Stimulated activated CD8-positive, alpha-beta memory T cell treated with anti-CD3 and anti-CD28 coated beads, Interleukin-15, amount 100 ng/mL, for 1 hour (primary cell): ENCODE measurements around the gene PRKCZ.

Experiments used
- DNase-seq: peaks from one replicate; pipeline ENCODE4 v3.0.0-alpha.2; 2020; ENCODE audit warnings: low read depth

PRKCZ gene

GRCh38 chr1:2212532-2213491 is 162.6 kb downstream of the PRKCZ start:
- no peak for DNase-seq

GRCh38 chr1:2213576-2214505 is 163.6 kb downstream of the PRKCZ start:
- no peak for DNase-seq

- DNase-seq = no peak
Observed at GRCh38 chr1:2214541-2215241, 164.5 kb downstream of the PRKCZ start.

GRCh38 chr1:2215329-2215728 is 165.1 kb downstream of the PRKCZ start:
- no peak for DNase-seq

- DNase-seq = no peak
Observed at GRCh38 chr1:2215909-2216766, 165.9 kb downstream of the PRKCZ start.

- no peak for DNase-seq
Observed at GRCh38 chr1:2216767-2217058, 166.5 kb downstream of the PRKCZ start.

- DNase-seq = no peak
Observed at GRCh38 chr1:2221271-2221670, 171.1 kb downstream of the PRKCZ start.

- DNase-seq = no peak
Observed at GRCh38 chr1:2224170-2224584, 174.0 kb downstream of the PRKCZ start.

- DNase-seq = no peak
Observed at GRCh38 chr1:2224631-2225428, 174.6 kb downstream of the PRKCZ start.

GRCh38 chr1:2226525-2227345 is 176.5 kb downstream of the PRKCZ start:
- no peak for DNase-seq

- peak; percentile 83 for DNase-seq
Observed at GRCh38 chr1:2227346-2228156, 177.3 kb downstream of the PRKCZ start.

GRCh38 chr1:2228157-2228594 is 178.0 kb downstream of the PRKCZ start, which contains the start of gene SKI:
Gene SKI, plus strand, starts transcription at chr1:2228319. Its CDS starts 448 bp downstream, at chr1:2228767.
- no peak for DNase-seq

- DNase-seq = no peak
Observed at GRCh38 chr1:2228694-2229036, 178.5 kb downstream of the PRKCZ start.

GRCh38 chr1:2229037-2229864 is 179.0 kb downstream of the PRKCZ start:
- no peak for DNase-seq

- DNase-seq = no peak
Observed at GRCh38 chr1:2229911-2230731, 179.9 kb downstream of the PRKCZ start.

- DNase-seq = no peak
Observed at GRCh38 chr1:2230781-2231531, 180.7 kb downstream of the PRKCZ start.
